Measurements from ENCODE around the gene RIPOR3.

Gene RIPOR3, protein sequence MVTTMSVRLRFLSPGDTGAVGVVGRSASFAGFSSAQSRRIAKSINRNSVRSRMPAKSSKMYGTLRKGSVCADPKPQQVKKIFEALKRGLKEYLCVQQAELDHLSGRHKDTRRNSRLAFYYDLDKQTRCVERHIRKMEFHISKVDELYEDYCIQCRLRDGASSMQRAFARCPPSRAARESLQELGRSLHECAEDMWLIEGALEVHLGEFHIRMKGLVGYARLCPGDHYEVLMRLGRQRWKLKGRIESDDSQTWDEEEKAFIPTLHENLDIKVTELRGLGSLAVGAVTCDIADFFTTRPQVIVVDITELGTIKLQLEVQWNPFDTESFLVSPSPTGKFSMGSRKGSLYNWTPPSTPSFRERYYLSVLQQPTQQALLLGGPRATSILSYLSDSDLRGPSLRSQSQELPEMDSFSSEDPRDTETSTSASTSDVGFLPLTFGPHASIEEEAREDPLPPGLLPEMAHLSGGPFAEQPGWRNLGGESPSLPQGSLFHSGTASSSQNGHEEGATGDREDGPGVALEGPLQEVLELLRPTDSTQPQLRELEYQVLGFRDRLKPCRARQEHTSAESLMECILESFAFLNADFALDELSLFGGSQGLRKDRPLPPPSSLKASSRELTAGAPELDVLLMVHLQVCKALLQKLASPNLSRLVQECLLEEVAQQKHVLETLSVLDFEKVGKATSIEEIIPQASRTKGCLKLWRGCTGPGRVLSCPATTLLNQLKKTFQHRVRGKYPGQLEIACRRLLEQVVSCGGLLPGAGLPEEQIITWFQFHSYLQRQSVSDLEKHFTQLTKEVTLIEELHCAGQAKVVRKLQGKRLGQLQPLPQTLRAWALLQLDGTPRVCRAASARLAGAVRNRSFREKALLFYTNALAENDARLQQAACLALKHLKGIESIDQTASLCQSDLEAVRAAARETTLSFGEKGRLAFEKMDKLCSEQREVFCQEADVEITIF

DNA sequence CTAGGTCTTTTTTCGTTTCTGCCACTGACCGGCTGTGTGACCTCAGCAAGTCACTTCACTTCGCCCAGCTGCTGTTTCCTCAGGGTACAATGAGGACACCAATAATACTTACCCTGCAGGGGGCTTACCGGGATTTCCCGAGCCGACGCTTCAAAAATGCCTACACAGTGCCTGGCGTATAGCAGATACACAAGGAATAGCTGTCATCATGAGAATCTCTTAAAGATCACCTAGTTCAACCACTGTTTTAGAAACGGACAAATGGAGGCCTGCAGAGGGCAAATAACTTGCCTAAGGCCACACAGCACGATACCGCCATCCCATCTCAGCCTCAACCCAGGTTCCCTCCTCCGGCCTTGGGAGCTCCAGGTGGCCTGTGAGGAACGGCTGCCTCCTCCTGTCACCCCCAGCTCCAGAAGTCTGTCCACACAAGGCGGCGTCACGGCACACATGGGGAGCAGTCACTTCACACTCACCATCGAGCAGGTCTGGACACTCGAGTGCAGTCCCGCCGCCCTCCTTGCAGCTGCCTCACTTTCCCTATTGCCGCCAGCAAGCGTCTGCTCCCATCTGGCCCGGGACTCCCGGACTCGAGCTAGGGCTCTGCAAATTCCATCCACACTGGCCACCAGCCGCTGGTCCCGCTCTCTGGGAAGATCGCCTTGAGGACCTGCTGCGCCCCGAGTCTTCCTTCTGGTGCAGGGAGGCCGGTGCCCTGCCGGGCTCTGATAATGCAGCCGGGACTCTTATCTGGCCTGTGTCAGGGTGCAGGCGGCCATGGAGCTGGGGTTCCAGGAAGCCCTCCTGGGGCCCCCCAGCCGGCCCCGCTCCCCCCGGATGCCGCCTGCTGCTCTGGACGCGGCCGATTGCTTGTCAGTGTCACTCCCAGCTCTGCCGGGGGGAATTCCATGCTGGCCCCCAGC lies at the start of gene RIPOR3:
Gene RIPOR3, minus strand, starts transcription at position 893 of the 923 bp plus-strand sequence. Its CDS starts 414 bp downstream, at position 479.
- peaks cover 10 to 46% (median 31%) of the 10 kb centered on the region in 5 donors for H3K4me1 ChIP-seq (ENCODE audit: control insufficient read depth in 5 of 5, insufficient read depth in 5 of 5, low read length in 5 of 5)
- H3K9me3 ChIP-seq (ENCODE audit: control insufficient read depth in 5 of 5, low read length in 5 of 5), result no peaks in the 10 kb centered on the region
- H3K36me3 ChIP-seq (ENCODE audit: control insufficient read depth in 5 of 5, insufficient read depth in 5 of 5, low read length in 5 of 5), result no peaks in the 10 kb centered on the region
- peaks cover 0 to 27% (median 13%) of the 10 kb centered on the region in 5 donors for H3K27me3 ChIP-seq (ENCODE audit: control insufficient read depth in 5 of 5, insufficient read depth in 4 of 5, low read length in 5 of 5)
- peak within 1 kb of the TSS; percentile 26 to 60 (median 55) for H3K4me3 ChIP-seq (ENCODE audit: low read depth in 1 of 5, low read length in 5 of 5)
- peak within 1 kb of the TSS in 1 of 5 donors; percentile 15 for H3K9ac ChIP-seq (ENCODE audit: low read length in 5 of 5)
- no peak within 1 kb of the TSS for H3K27ac ChIP-seq (ENCODE audit: low read depth, low read length)

- Histone ChIP-seq H3K4me3 (ENCODE audit: low read depth in 1 of 5, low read length in 5 of 5) (no peak overlapping the region), H3K9me3 (ENCODE audit: control insufficient read depth in 5 of 5, low read length in 5 of 5) (no peaks in the 10 kb centered on the region), H3K9ac (ENCODE audit: low read length in 5 of 5) (no peak overlapping the region), H3K4me1 (ENCODE audit: control insufficient read depth in 5 of 5, insufficient read depth in 5 of 5, low read length in 5 of 5) (peaks cover 0 to under 1% (median 0%) of the 10 kb centered on the region in 5 donors), H3K36me3 (ENCODE audit: control insufficient read depth in 5 of 5, insufficient read depth in 5 of 5, low read length in 5 of 5) (no peaks in the 10 kb centered on the region), H3K27ac (ENCODE audit: low read depth, low read length) (no peak overlapping the region), H3K27me3 (ENCODE audit: control insufficient read depth in 5 of 5, insufficient read depth in 4 of 5, low read length in 5 of 5) (peaks cover 0 to 2% (median 0%) of the 10 kb centered on the region in 5 donors)
Observed at GRCh38 chr20:50737352-50737751, 46.0 kb upstream of the RIPOR3 start.

DNA sequence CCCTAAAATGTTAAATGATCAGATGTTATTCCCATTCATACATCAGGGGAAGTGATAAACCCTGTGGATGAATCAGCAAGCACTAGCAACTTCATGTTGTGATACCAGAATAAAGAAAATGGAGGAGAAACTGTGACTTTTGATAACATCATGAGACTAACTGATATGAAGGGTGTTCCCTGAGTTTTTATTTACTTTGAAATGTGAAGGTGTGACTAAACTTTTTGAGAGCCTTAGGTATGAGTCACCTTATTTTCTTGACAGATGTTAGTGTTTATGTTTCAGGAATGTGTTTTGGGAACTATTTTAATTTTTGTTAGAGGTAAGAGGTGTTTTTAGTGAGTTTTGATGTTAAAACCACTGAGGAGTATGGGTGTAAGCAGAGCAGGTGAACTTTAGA lies 44.5 kb upstream of the RIPOR3 start:
- Histone ChIP-seq H3K9me3 (ENCODE audit: control insufficient read depth in 5 of 5, low read length in 5 of 5) (no peaks in the 10 kb centered on the region), H3K27ac (ENCODE audit: low read depth, low read length) (no peak overlapping the region), H3K4me3 (ENCODE audit: low read depth in 1 of 5, low read length in 5 of 5) (no peak overlapping the region), H3K4me1 (ENCODE audit: control insufficient read depth in 5 of 5, insufficient read depth in 5 of 5, low read length in 5 of 5) (peaks cover 0 to 16% (median 9%) of the 10 kb centered on the region in 5 donors), H3K9ac (ENCODE audit: low read length in 5 of 5) (no peak overlapping the region), H3K27me3 (ENCODE audit: control insufficient read depth in 5 of 5, insufficient read depth in 4 of 5, low read length in 5 of 5) (peaks cover 0 to 6% (median 0%) of the 10 kb centered on the region in 5 donors), H3K36me3 (ENCODE audit: control insufficient read depth in 5 of 5, insufficient read depth in 5 of 5, low read length in 5 of 5) (no peaks in the 10 kb centered on the region)

DNA sequence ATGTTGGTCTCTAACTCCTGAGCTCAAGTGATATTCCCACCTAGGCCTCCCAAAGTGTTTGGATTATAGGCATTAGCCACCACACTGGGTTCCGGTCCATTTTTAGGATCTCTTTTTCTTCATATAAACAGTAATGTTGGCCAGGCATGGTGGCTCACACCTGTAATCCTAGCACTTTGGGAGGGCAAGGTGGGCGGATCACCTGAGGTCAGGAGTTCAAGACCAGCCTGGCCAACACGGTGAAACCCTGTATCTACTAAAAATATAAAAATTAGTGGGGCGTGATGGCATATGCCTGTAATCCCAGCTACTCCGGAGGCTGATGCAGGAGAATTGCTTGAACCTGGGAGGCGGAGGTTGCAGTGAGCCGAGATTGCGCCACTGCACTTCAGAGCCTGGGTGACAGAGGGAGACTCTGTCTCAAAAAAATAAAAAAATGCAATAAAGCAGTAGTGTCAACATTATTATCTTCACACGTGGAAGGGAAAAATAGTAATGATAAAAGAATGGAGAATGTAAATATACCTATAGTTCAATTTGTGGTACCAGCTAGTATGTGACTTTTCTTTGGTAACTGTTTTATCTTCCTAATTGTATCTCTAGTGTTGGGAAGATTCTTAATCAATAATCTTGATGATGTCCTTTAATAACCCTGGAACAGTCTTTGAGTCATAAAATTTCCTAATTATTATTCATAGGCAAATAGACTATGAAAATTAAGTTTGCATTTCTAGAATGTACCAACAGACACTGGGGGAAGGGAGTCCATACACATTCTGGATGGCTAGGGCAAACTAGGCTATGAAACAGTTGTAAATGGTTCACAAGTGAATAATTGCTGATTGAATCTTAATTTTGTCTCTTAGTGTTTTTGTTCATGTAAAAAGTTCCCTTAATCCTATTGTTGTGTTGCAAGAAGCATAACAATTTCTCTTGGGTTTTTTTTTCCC lies 43.7 kb upstream of the RIPOR3 start:
- H3K9ac ChIP-seq (ENCODE audit: low read length in 5 of 5), result no peak overlapping the region
- H3K4me3 ChIP-seq (ENCODE audit: low read depth in 1 of 5, low read length in 5 of 5), result no peak overlapping the region
- no peak overlapping the region for H3K27ac ChIP-seq (ENCODE audit: low read depth, low read length)
- peaks cover 0 to 6% (median 0%) of the 10 kb centered on the region in 5 donors for H3K27me3 ChIP-seq (ENCODE audit: control insufficient read depth in 5 of 5, insufficient read depth in 4 of 5, low read length in 5 of 5)
- no peaks in the 10 kb centered on the region for H3K36me3 ChIP-seq (ENCODE audit: control insufficient read depth in 5 of 5, insufficient read depth in 5 of 5, low read length in 5 of 5)
- peaks cover 0 to 23% (median 17%) of the 10 kb centered on the region in 5 donors for H3K4me1 ChIP-seq (ENCODE audit: control insufficient read depth in 5 of 5, insufficient read depth in 5 of 5, low read length in 5 of 5)
- H3K9me3 ChIP-seq (ENCODE audit: control insufficient read depth in 5 of 5, low read length in 5 of 5), result no peaks in the 10 kb centered on the region

- Histone ChIP-seq H3K27ac (ENCODE audit: low read depth, low read length) (no peak overlapping the region), H3K36me3 (ENCODE audit: control insufficient read depth in 5 of 5, insufficient read depth in 5 of 5, low read length in 5 of 5) (no peaks in the 10 kb centered on the region), H3K4me3 (ENCODE audit: low read depth in 1 of 5, low read length in 5 of 5) (no peak overlapping the region), H3K27me3 (ENCODE audit: control insufficient read depth in 5 of 5, insufficient read depth in 4 of 5, low read length in 5 of 5) (peaks cover 0 to 6% (median 0%) of the 10 kb centered on the region in 5 donors), H3K4me1 (ENCODE audit: control insufficient read depth in 5 of 5, insufficient read depth in 5 of 5, low read length in 5 of 5) (peaks cover 0 to 23% (median 17%) of the 10 kb centered on the region in 5 donors), H3K9me3 (ENCODE audit: control insufficient read depth in 5 of 5, low read length in 5 of 5) (no peaks in the 10 kb centered on the region), H3K9ac (ENCODE audit: low read length in 5 of 5) (no peak overlapping the region)
Observed at GRCh38 chr20:50733644-50734349, 42.5 kb upstream of the RIPOR3 start.

GRCh38 chr20:50731930-50732690 lies 40.8 kb upstream of the RIPOR3 start:
- Histone ChIP-seq H3K36me3 (ENCODE audit: control insufficient read depth in 5 of 5, insufficient read depth in 5 of 5, low read length in 5 of 5) (no peaks in the 10 kb centered on the region), H3K9me3 (ENCODE audit: control insufficient read depth in 5 of 5, low read length in 5 of 5) (no peaks in the 10 kb centered on the region), H3K27ac (ENCODE audit: low read depth, low read length) (no peak overlapping the region), H3K4me1 (ENCODE audit: control insufficient read depth in 5 of 5, insufficient read depth in 5 of 5, low read length in 5 of 5) (peaks cover 0 to 29% (median 25%) of the 10 kb centered on the region in 5 donors), H3K27me3 (ENCODE audit: control insufficient read depth in 5 of 5, insufficient read depth in 4 of 5, low read length in 5 of 5) (peaks cover 0 to 6% (median 0%) of the 10 kb centered on the region in 5 donors), H3K4me3 (ENCODE audit: low read depth in 1 of 5, low read length in 5 of 5) (peak overlapping the region; percentile 43 to 85 (median 72)), H3K9ac (ENCODE audit: low read length in 5 of 5) (peak overlapping the region in 2 of 5 donors; percentile 45 to 58)

DNA sequence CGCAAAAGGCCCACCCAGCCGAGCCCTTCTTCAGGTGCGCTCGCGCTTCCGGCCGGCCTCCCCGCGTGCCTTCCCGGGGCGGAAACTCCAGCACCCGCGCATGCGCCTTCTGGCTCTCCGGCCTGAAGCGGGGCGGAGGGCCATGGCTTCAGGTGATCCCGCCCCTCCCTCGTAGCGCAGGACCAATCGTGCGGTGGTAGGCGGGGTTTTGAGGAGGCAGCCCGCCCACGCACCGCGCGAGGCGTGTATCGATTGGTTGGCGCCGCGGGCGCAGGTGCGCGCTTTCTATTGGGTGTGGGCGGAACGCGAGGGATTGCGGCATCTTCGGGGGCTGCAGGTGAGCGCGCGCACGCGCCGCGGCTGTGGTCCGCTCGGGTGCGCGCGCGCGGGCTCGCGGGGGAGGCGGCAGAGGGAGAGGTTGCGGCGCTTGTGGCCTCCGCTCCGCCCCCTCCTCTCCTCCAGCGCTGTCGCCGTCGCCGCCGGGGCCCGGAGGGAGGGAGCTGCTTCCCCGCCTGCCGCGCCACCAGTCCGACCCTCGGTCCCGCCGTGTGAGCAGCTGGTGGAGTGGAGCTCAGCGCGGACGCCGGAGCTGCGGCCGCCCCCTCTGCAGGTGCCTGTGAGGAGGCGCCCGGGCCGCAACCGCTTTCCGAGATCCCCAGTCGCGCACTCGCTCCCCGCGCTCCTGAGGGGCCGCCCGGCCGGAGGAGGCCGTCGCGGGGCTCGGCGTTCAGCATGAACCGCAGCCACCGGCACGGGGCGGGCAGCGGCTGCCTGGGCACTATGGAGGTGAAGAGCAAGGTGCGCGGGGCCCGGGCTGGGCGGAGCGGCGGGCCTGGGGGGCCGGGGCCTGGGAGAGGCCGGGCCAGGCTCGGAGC lies 40.0 kb upstream of the RIPOR3 start, which contains the start of gene PARD6B:
Gene PARD6B, plus strand, starts transcription at position 526 of the 875 bp plus-strand sequence. Its CDS starts 207 bp downstream, at position 733.
- H3K4me1 ChIP-seq (ENCODE audit: control insufficient read depth in 5 of 5, insufficient read depth in 5 of 5, low read length in 5 of 5), result peaks cover 0 to 29% (median 25%) of the 10 kb centered on the region in 5 donors
- H3K27ac ChIP-seq (ENCODE audit: low read depth, low read length), result no peak within 1 kb of the TSS

More for the DNA sequence above, 40.0 kb upstream of the RIPOR3 start, which contains the start of gene PARD6B:
- peak within 1 kb of the TSS; percentile 67 to 85 (median 72) for H3K4me3 ChIP-seq (ENCODE audit: low read depth in 1 of 5, low read length in 5 of 5)
- H3K36me3 ChIP-seq (ENCODE audit: control insufficient read depth in 5 of 5, insufficient read depth in 5 of 5, low read length in 5 of 5), result no peaks in the 10 kb centered on the region
- peaks cover 0 to 6% (median 0%) of the 10 kb centered on the region in 5 donors for H3K27me3 ChIP-seq (ENCODE audit: control insufficient read depth in 5 of 5, insufficient read depth in 4 of 5, low read length in 5 of 5)
- H3K9me3 ChIP-seq (ENCODE audit: control insufficient read depth in 5 of 5, low read length in 5 of 5), result no peaks in the 10 kb centered on the region
- peak within 1 kb of the TSS in 3 of 5 donors; percentile 55 to 60 (median 58) for H3K9ac ChIP-seq (ENCODE audit: low read length in 5 of 5)
